ENCODE data around the gene SIPA1L2.

Gene SIPA1L2, protein sequence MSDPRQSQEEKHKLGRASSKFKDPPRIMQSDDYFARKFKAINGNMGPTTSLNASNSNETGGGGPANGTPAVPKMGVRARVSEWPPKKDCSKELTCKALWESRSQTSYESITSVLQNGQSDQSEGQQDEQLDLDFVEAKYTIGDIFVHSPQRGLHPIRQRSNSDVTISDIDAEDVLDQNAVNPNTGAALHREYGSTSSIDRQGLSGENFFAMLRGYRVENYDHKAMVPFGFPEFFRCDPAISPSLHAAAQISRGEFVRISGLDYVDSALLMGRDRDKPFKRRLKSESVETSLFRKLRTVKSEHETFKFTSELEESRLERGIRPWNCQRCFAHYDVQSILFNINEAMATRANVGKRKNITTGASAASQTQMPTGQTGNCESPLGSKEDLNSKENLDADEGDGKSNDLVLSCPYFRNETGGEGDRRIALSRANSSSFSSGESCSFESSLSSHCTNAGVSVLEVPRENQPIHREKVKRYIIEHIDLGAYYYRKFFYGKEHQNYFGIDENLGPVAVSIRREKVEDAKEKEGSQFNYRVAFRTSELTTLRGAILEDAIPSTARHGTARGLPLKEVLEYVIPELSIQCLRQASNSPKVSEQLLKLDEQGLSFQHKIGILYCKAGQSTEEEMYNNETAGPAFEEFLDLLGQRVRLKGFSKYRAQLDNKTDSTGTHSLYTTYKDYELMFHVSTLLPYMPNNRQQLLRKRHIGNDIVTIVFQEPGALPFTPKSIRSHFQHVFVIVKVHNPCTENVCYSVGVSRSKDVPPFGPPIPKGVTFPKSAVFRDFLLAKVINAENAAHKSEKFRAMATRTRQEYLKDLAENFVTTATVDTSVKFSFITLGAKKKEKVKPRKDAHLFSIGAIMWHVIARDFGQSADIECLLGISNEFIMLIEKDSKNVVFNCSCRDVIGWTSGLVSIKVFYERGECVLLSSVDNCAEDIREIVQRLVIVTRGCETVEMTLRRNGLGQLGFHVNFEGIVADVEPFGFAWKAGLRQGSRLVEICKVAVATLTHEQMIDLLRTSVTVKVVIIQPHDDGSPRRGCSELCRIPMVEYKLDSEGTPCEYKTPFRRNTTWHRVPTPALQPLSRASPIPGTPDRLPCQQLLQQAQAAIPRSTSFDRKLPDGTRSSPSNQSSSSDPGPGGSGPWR (N-terminal part only)

DNA sequence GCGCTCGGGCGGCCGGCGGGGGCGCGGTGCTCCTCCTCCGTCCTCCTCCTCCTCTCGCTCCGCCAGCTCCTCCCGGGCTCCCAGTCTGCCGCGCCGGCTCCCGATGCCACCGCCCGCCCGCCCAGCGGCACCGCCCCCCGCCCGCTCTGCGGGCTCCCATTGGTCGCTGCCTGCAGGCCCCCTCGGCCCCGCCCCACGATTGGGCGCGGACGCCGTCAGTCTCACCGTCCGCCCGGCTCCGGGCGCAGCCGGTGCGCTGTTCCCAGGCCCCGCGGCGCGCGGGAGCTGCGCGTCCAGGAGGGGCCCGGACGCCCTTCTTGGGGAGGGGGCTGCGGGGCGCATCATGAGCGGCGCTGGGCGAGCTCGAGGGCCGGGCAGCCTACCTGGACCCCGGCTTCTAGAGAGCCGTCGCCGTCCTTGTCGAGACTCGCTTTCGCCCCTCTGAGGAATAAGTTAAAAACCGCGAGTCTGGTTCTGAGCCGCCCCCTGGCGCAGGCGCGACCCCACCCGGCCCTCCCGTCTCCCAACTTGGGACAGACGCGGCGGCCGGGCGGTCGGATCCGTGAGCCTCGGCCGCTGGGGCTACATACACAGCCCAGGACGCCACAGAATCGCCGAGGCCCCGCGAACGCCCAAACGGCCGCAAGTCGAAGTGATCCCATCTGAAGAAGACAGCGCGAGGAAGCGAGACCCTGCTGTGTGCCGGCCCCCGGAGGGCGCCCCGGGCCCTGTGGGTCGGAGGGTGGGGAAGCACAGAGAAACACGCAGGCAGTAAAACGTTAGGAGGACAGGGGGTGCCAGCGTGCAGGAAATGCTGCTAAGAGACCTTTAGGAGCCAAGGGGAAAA is at the start of gene SIPA1L2:
Gene SIPA1L2, minus strand, starts transcription at position 87 of the 847 bp plus-strand sequence. CDS start 114,794 bp downstream, outside the sequence.
- TF ChIP-seq, protein P1, sequence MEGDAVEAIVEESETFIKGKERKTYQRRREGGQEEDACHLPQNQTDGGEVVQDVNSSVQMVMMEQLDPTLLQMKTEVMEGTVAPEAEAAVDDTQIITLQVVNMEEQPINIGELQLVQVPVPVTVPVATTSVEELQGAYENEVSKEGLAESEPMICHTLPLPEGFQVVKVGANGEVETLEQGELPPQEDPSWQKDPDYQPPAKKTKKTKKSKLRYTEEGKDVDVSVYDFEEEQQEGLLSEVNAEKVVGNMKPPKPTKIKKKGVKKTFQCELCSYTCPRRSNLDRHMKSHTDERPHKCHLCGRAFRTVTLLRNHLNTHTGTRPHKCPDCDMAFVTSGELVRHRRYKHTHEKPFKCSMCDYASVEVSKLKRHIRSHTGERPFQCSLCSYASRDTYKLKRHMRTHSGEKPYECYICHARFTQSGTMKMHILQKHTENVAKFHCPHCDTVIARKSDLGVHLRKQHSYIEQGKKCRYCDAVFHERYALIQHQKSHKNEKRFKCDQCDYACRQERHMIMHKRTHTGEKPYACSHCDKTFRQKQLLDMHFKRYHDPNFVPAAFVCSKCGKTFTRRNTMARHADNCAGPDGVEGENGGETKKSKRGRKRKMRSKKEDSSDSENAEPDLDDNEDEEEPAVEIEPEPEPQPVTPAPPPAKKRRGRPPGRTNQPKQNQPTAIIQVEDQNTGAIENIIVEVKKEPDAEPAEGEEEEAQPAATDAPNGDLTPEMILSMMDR (conservative IDR thresholded peaks at IDR 0.05; ENCODE audit: low read depth, low read length), result peak; percentile 52
- H3K4me3 ChIP-seq (ENCODE audit: low read length), result peak within 1 kb of the TSS; percentile 53
- peak; percentile 54 for DNase-seq (ENCODE audit: low read depth)

DNA sequence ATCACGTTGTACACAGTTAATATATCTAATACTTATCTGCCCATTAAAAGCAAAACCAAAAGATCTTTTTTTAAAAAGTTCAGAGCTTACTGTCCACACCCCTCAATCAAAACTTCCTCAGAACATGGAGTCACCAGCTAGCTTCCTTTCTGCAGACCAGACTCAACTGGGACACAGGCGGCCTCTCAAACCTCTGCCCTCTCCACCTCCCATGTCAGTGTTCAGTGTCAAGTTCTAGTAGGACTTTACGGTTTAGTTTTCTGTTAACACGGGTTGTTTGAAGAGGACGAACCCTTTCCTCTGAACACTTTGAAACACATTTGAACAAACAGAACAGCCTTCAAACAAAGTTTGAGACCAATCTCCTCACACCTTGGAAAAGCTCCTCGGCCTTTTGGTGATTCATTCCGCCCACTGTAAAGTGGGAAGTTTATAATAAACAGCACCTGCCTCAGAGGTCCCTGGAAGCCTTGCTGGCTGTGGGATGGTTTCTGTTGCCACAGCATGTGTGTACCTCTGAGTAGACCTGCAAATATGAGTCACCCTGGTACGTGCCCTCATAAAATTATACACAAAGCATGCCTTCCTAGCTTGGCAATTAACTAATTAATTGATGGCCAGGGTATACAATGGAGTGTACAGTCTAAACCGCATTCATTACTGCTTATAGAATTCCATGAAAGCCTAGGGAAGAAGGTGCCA is 48.4 kb upstream of the SIPA1L2 start:
- no peak for DNase-seq (ENCODE audit: low read depth)
- TF ChIP-seq, protein P1 (conservative IDR thresholded peaks at IDR 0.05; ENCODE audit: low read depth, low read length), result no peak
- H3K4me3 ChIP-seq (ENCODE audit: low read length), result no peak overlapping the region

DNA sequence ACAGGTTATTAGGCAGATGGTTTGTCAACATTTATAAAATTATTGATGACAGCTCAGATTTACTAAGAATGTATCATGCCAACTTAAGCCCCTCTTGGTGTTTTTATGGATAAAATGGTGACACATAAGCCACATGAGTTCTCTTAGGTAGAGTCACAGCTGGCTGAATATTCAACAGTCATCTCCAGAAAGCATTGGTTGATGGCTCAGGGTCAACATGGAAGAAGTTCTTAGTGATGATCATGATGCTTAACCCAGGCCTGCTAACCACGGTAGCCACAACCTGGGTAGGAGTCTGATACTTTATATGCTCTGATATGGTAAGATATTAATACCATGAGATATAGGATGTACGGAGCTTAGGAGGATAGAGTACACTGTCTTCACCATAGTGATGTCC is 46.4 kb upstream of the SIPA1L2 start:
- DNase-seq (ENCODE audit: low read depth), result no peak
- H3K4me3 ChIP-seq (ENCODE audit: low read length), result no peak overlapping the region
- TF ChIP-seq, protein P1 (conservative IDR thresholded peaks at IDR 0.05; ENCODE audit: low read depth, low read length), result no peak

DNA sequence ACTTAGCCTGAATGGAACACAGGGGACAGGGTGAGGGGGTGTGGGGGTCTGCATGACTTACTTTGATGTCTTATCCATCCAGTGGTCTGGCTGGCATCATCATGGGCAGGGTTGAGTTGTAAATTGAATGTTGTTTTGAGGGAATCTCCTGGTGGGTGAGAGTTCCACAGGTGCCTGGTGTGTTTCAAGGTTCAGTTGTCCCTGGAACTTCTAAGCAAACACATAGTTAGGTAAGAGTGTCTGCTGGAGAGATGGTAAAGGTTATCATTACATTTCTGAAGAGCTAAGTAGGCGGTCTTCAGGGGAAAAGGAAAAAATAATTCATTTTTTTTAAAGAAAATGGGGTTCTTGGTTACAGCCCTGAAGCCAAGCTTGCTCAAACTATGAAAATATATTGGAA is 46.0 kb upstream of the SIPA1L2 start:
- no peak for DNase-seq (ENCODE audit: low read depth)
- H3K4me3 ChIP-seq (ENCODE audit: low read length), result no peak overlapping the region
- TF ChIP-seq, protein P1 (conservative IDR thresholded peaks at IDR 0.05; ENCODE audit: low read depth, low read length), result no peak

DNA sequence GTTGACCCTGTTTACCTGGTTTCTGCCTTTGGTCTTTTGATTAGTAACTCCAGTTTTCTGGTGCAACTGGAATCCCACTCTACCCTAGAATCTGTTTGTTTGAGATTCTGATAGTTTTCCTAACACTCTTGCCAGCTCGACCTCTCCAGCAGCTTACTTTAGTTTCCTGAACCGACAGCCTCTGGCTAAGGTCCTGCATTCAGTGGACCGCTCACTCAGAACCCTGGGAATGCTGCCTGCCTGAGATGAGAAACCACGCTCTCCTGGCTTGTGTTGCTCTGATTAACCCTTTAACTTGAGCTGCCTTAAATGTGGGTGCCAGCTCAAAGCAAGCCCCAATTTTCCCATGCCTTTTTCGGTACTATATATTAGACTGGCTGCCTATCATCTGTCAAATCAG is 45.3 kb upstream of the SIPA1L2 start:
- TF ChIP-seq, protein P1 (conservative IDR thresholded peaks at IDR 0.05; ENCODE audit: low read depth, low read length), result no peak
- no peak overlapping the region for H3K4me3 ChIP-seq (ENCODE audit: low read length)
- no peak for DNase-seq (ENCODE audit: low read depth)

DNA sequence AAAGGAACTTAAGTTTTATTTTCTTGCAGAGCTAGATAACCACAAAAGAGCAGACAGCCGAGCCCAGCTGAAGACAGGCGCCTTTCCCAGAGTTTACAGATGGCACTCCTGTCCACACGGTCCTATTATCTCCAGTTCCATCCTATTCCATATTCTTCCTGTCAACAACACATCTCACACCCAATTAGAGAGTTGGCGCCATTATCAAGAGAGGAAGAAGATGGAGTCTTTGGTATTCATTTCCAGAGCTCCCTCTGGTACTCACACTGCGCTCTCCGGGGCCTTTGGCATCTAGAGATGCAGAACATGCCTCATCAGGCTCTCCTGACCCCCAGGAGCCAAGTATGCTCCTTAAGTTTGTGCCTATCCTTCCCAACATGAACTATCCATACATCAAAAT is 43.3 kb upstream of the SIPA1L2 start:
- H3K4me3 ChIP-seq (ENCODE audit: low read length), result no peak overlapping the region
- TF ChIP-seq, protein P1 (conservative IDR thresholded peaks at IDR 0.05; ENCODE audit: low read depth, low read length), result no peak
- no peak for DNase-seq (ENCODE audit: low read depth)

All from retinal pigment epithelial cell (primary cell).